Hippocampal formation (tissue), 2 donors: ENCODE measurements around the gene DDX56.
"Not testable (repeated sequence)": the region's sequence is repeated elsewhere in the genome, so short reads cannot be mapped to it uniquely, and the experiment has no call there.

Source experiments
- DNase-seq, 2 donors: peaks; one replicate each; lab custom pipeline; 2025; lab: John Stamatoyannopoulos, UW

The DDX56 gene

GRCh38 chr7:44562622-44562962 is 11.1 kb downstream of the DDX56 start:
- not testable (repeated sequence) for DNase-seq

GRCh38 chr7:44561962-44562621 is 11.6 kb downstream of the DDX56 start:
- DNase-seq, result no peak

DNA sequence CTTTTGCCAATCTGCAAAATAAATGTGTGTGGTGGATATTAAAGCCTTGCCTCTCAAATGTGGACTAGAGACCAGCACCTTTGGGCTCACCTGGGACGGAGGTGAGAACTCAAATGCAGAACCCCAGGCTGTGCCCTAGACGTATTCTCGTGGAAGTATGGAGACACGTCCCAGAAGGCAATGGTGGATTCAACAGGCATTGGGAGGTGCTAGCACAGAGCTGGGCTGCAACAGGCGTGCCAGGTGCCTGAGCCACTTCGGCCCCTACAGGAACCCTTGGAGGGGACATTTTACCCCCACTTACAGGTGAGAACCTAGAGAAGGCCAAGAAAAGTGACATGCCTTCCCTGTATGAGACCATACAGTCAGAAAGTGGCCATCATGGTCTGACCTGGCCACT is 12.2 kb downstream of the DDX56 start:
- no peak for DNase-seq

GRCh38 chr7:44559485-44559884 is 14.2 kb downstream of the DDX56 start:
- DNase-seq, result no peak

GRCh38 chr7:44557485-44557884 is 16.2 kb downstream of the DDX56 start:
- no peak for DNase-seq

DNA sequence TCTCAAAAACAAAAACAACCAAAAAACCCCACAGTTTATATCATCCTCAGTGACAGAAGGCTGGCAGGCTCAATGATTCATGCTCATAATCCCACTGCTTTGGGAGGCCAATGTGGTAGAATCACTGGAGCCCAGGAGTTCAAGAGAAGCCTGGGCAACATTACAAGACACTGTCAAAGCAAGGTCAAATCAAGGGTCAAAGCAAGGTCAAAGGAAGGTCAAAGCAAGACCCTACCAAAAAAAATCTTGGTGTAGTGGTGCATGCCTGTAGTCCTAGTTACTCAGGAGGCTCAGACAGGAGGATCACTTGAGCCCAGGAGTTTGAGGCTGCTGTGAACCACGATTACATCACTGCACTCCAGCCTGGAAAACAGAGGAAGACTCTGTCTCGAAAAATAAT is 18.4 kb downstream of the DDX56 start:
- no peak for DNase-seq

DNA sequence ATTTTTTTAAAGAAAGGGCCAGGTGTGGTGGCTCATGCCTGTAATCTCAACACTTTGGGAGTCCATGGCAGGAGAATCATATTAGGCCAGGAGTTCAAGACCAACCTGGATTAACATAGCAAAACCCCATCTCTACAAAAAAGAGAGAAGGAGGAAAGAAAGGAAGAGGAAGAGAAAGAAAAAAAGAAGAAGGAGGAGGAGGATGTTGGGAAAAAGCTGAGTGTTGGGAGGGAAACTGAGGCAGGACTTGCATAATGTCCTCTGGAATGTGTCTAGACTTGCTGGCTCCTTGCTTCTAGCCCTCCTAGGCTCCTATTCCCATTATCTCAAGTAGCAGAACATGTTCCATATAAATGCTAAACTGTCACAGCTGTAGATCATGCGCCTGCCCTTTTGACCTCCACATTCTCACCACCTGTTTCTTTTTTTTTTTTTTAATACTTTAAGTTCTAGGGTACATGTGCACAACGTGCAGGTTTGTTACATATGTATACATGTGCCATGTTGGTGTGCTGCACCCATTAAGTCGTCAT is 21.2 kb downstream of the DDX56 start:
- not testable (repeated sequence) for DNase-seq

DNA sequence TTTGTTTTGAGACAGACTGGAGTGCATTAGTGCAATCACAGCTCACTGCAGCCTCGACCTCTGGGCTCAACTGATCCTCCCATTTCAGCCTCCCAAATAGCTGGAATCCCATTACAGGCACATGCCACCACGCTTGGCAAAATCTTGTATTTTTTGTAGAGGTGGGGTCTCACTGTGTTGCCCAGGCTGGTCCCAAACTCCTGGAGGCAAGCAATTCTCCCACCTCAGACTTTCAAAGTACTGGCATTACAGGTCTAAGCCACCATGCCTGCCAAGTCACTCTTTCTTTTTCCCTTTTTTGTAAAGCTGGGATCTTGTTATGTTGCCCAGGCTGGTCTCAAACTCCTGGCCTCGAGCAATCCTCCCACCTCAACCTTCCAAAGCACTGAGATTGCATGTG is 24.3 kb downstream of the DDX56 start:
- no peak for DNase-seq

DNA sequence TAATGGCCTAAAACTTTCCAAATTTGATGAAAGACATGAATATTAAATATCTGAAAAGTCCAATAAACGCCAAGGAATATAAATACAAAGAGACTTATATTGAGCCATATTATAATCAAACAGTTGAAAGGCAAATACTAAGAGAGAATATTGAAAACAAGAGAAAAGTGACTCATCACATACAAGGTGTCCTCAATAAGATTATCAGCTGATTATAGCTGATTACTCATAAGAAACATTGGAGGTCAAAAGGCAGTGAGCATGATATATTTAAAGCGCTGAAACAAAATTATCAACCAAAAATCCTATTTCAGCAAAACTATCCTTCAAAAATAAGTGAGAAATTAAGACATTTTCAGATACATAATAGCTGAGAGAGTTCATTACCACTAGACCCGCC is 24.8 kb downstream of the DDX56 start:
- no peak for DNase-seq

DNA sequence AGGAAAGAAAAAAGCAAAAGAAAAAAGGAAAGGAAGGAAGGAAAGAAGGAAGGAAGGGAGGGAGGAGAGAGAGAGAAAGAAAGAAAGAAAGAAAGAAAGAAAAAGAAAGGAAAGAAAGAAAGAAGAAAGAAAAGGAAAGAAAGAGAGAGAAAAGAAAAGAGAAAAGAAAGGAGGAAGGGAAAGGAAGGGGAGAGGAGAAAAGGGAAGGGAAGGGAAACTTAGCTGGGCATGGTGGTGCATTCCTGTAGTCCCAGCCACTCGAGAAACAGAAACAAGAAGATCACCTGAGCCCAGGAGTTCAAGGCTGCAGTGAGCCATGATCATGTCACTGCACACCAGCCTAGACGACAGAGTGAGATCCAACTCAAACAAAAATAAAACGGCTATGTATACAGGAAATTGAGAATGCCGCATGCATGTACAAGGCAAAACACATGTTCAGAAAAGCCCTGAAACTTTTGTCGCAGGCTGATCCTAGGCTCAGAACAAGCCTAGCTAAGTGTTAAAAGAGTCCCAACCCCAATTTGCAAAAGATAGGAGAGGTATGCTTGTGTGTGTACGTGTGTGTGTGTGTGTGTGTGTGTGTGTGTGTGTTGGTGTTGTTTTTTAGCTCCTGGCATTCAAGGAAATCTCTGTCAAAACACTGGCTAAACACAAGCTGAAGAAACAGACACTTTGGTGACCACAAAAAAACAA is 26.0 kb downstream of the DDX56 start:
- no peak for DNase-seq

DNA sequence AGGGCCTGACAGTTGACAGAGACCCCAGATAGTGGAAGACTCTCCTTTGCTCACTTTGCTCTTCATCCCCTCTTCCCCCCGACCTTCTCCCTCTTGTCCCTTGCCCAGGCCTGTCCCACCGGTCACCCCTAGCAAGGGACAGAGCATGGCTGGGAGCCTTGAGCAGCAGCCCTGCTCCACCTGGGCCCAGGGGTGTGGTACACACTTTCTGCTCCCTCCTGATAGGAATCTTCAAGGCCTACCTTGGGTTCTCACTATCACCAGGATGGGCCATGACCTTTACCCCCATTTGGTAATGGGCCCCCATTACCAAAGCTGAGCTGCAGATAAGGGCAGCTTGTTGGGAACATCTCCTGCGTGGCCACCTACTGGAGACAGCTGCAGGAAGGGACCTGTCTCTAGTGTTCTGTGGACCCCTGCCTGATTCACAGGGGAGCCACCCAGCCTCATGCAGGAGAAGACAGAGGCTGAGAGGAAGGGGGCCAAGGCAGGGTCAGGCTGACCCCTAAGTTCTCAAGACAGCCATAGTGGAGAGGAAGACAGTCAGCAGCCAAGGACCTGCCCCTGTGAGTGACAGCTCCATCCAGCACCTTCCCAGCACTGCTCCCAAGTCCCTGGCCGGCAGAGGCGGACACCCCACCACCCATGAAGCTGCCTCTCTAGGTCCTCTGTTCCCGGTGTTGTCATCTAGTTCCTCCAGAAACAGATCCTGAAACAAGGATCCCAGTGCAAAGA is 31.7 kb downstream of the DDX56 start:
- DNase-seq, result no peak

DNA sequence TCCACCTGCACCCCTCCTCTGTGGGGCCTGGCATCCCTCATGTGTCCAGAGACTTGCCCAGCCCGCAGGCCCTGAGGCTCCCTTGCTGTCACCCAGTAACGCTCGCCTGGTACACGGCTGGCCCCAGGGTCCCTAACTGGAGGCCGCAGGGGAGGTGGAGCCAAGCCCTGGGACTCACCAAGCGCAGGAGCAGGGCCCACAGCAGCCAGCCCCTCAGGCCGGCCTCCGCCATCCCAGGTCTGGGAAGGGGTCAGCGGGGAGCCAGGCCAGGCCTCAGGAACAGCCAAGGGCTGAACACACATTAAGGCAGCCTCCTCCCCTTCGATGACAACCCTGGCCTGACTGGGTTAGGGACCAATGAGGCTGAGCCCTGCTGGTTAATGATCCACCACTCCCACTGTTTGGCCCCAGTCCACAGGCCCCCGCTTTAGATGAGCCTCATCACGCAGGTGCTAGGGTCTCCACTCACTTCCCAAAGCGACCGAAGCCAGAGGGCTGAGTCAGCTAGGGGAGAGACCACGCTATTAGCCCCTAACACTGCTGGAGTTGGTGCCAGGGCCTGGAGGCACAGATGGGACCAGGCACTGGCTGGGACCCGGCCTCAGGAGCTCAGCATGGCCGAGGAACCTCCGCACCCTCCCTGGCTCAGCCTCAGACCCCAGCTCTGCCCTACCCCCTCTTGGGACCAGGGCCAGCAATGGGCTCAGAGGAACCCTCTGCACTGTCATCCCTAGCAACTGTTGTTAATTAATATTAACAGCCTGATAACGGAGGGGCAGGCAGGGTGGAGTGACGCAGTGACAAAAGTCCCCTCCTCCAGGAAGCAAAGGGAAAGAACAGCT is 32.5 kb downstream of the DDX56 start, which contains the start of gene NPC1L1:
Gene NPC1L1 (minus strand): TSS at position 303 of the 842 bp plus-strand sequence. CDS start 71 bp downstream, at position 232.
- no peak for DNase-seq

GRCh38 chr7:44540592-44541027 is 33.1 kb downstream of the DDX56 start:
- DNase-seq, result no peak

- no peak for DNase-seq
Measured at GRCh38 chr7:44539669-44540506, 33.8 kb downstream of the DDX56 start.

DNA sequence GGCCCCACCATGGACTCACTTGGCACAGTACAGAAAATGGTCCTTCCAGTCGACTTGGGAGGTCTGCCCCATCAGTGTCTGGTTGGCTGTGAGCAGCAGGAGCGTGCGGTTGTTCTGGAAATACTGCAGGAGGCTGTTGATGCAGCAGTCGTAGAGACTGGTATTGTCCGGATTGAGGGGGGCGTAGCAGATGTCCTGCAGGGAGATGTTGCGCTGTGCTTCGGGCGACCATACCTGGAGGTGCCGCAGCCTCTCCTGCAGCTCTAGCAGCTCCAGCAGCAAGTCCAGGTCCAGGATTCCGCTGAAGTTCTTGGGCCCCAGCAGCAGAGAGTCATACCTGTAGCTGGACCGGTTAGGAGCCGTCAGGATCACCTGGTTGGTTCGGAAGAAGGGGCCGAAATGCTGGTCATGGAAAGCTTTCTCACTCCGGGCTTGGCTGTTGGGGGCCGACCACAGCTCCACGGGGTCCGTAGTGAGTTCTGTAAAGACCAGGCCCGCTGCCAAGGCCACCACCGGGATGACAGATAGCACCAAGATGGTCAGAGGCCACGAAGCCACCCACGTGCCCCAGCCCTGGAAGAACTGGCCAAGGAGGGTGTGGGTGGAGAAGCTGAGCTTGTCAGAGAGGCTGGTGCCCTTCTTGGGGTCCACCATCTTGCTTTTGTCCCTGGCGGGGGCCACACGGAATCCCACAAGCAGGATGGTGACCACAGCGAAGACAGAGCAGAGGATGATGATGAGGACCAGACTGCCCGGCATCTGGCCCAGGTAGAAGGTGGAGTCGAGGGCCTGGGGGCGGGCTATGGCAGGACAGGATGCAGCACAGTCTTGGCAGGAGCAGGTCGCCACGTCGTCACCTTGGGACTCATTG is 34.7 kb downstream of the DDX56 start:
- no peak for DNase-seq

- DNase-seq, result no peak
Measured at GRCh38 chr7:44538093-44538797, 35.5 kb downstream of the DDX56 start.

GRCh38 chr7:44537442-44537841 is 36.3 kb downstream of the DDX56 start:
- no peak for DNase-seq

GRCh38 chr7:44536090-44536489 is 37.6 kb downstream of the DDX56 start:
- DNase-seq, result no peak

- no peak for DNase-seq
Measured at GRCh38 chr7:44535348-44536064, 38.2 kb downstream of the DDX56 start.
